HEK293T (cell line): ENCODE measurements around the gene BUB1B.

Experiments used
- CTCF ChIA-PET: fragments of 350-600 bp; formaldehyde crosslinking; extraction: SDS; loops from one replicate; lab custom pipeline; 2021; ENCODE audit warnings: antibody characterized with exemption, inconsistent platforms; lab: Yijun Ruan, JAX
- POLR2A ChIA-PET: fragments of 350-600 bp; formaldehyde crosslinking; extraction: SDS; loops from one replicate; lab custom pipeline; 2020; ENCODE audit warnings: antibody characterized with exemption, inconsistent platforms; lab: Yijun Ruan, JAX
- DNase-seq: peaks from one replicate; pipeline ENCODE4 v3.0.0; 2012; ENCODE audit warnings: mixed read lengths; ENCODE audit errors: extremely low spot score
- ARNT ChIP-seq: fragments of 450-650 bp; IDR thresholded peaks from 2 replicates; pipeline ENCODE4 v1.6.1; 2017; ENCODE audit warnings: mild to moderate bottlenecking
- BHLHE40 ChIP-seq: fragments of 450-650 bp; IDR thresholded peaks from 2 replicates; pipeline ENCODE4 v1.6.1; 2016; ENCODE audit warnings: mild to moderate bottlenecking, moderate library complexity, borderline replicate concordance
- CTBP1 ChIP-seq: fragments of 450-650 bp; IDR thresholded peaks from 2 replicates; pipeline ENCODE4 v1.6.1; 2016; ENCODE audit warnings: borderline replicate concordance
- ELF4 ChIP-seq: fragments of 450-650 bp; IDR thresholded peaks from 2 replicates; pipeline ENCODE4 v1.6.1; 2017; ENCODE audit warnings: antibody characterized with exemption
- FOXA1 ChIP-seq: fragments of 450-650 bp; IDR thresholded peaks from 2 replicates; pipeline ENCODE4 v1.6.1; 2016; ENCODE audit warnings: mild to moderate bottlenecking
- FOXK2 ChIP-seq: fragments of 450-650 bp; IDR thresholded peaks from 2 replicates; pipeline ENCODE4 v1.6.1; 2016; ENCODE audit warnings: mild to moderate bottlenecking
- FOXM1 ChIP-seq: fragments of 450-650 bp; IDR thresholded peaks from 2 replicates; pipeline ENCODE4 v1.6.1; 2017; ENCODE audit warnings: mild to moderate bottlenecking, borderline replicate concordance
- HDGF ChIP-seq: fragments of 450-650 bp; IDR thresholded peaks from 2 replicates; pipeline ENCODE4 v1.6.1; 2017; ENCODE audit warnings: antibody characterized with exemption, borderline replicate concordance
- L3MBTL2 ChIP-seq: fragments of 450-650 bp; conservative IDR thresholded peaks from 2 replicates; pipeline ENCODE4 v1.6.1; 2016; ENCODE audit warnings: mild to moderate bottlenecking
- LEF1 ChIP-seq: fragments of 450-650 bp; IDR thresholded peaks from 2 replicates; pipeline ENCODE4 v1.6.1; 2017; ENCODE audit warnings: mild to moderate bottlenecking, borderline replicate concordance
- NFRKB ChIP-seq: fragments of 450-650 bp; IDR thresholded peaks from 2 replicates; pipeline ENCODE4 v1.6.1; 2016; ENCODE audit warnings: mild to moderate bottlenecking, moderate library complexity
- PKNOX1 ChIP-seq: fragments of 450-650 bp; IDR thresholded peaks from 2 replicates; pipeline ENCODE4 v1.6.1; 2016
- SP1 ChIP-seq: fragments of 450-650 bp; IDR thresholded peaks from 2 replicates; pipeline ENCODE4 v1.6.1; 2017
- SUZ12 ChIP-seq: fragments of 450-650 bp; IDR thresholded peaks from 2 replicates; pipeline ENCODE4 v1.6.1; 2016; ENCODE audit warnings: mild to moderate bottlenecking
- TARDBP ChIP-seq: fragments of 450-650 bp; IDR thresholded peaks from 2 replicates; pipeline ENCODE4 v1.6.1; 2016
- ZNF384 ChIP-seq: fragments of 450-650 bp; IDR thresholded peaks from 2 replicates; pipeline ENCODE4 v1.6.1; 2016

The BUB1B gene

GRCh38 chr15:40256638-40257235, 95.9 kb downstream of the BUB1B start:
- TF ChIP-seq ELF4, result no peak
- no peak for TF ChIP-seq FOXK2
- no peak for TF ChIP-seq ZNF384
- no peak for TF ChIP-seq PKNOX1
- TF ChIP-seq TARDBP, result no peak
- TF ChIP-seq SUZ12, result no peak
- TF ChIP-seq NFRKB, result no peak
- TF ChIP-seq FOXM1, result no peak
- TF ChIP-seq L3MBTL2, result no peak
- TF ChIP-seq FOXA1, result no peak
- ChIA-PET CTCF (no interaction called here), POLR2A (no interaction called here)
- DNase-seq, result no peak

GRCh38 chr15:40257656-40258450, 97.0 kb downstream of the BUB1B start:
- ChIA-PET CTCF (interaction anchor here (0.6 to 1.0 kb wide), 2 partner anchors 17 to 599 kb away, joined by 4 to 6 read pairs; no protein-coding TSS in a partner anchor), POLR2A (no interaction called here)
- no peak for DNase-seq
- no peak for TF ChIP-seq ZNF384
- no peak for TF ChIP-seq HDGF
- TF ChIP-seq TARDBP, result no peak
- TF ChIP-seq BHLHE40, result no peak
- TF ChIP-seq SP1, result no peak
- no peak for TF ChIP-seq NFRKB
- TF ChIP-seq PKNOX1, result no peak
- TF ChIP-seq ELF4, result no peak
- no peak for TF ChIP-seq FOXA1
- no peak for TF ChIP-seq ARNT
- no peak for TF ChIP-seq FOXM1
- no peak for TF ChIP-seq SUZ12
- TF ChIP-seq CTBP1, result no peak

- POLR2A ChIA-PET, result no interaction called here
- CTCF ChIA-PET, result interaction anchor here (0.6 to 1.0 kb wide), 2 partner anchors 16 to 598 kb away, joined by 4 to 6 read pairs; no protein-coding TSS in a partner anchor
- TF ChIP-seq BHLHE40 (no peak), FOXK2 (no peak), L3MBTL2 (no peak), SP1 (no peak), FOXA1 (no peak), PKNOX1 (no peak), ARNT (no peak), TARDBP (no peak), NFRKB (no peak), ZNF384 (no peak)
- DNase-seq, result no peak
Measured at GRCh38 chr15:40258544-40258943, 97.7 kb downstream of the BUB1B start.

- ChIA-PET CTCF (interaction anchor here (1.0 kb wide), 1 partner anchor 16 kb away, joined by 6 read pairs; no protein-coding TSS in a partner anchor), POLR2A (no interaction called here)
- DNase-seq, result no peak
- TF ChIP-seq FOXK2, result no peak
- no peak for TF ChIP-seq FOXM1
- TF ChIP-seq ZNF384, result no peak
- no peak for TF ChIP-seq NFRKB
- TF ChIP-seq ELF4, result no peak
- no peak for TF ChIP-seq FOXA1
- TF ChIP-seq LEF1, result no peak
- TF ChIP-seq PKNOX1, result no peak
- no peak for TF ChIP-seq TARDBP
- TF ChIP-seq L3MBTL2, result no peak
Measured at GRCh38 chr15:40259021-40259420, 98.2 kb downstream of the BUB1B start.

- TF ChIP-seq FOXK2, result no peak
- no peak for TF ChIP-seq FOXA1
- TF ChIP-seq CTBP1, result no peak
- TF ChIP-seq SUZ12, result no peak
- no peak for TF ChIP-seq ZNF384
- no peak for TF ChIP-seq ELF4
- no peak for TF ChIP-seq ARNT
- no peak for TF ChIP-seq TARDBP
- TF ChIP-seq BHLHE40, result no peak
- no peak for TF ChIP-seq FOXM1
- no peak for TF ChIP-seq SP1
- TF ChIP-seq LEF1, result no peak
- no peak for TF ChIP-seq PKNOX1
- no peak for TF ChIP-seq NFRKB
- DNase-seq, result no peak
- CTCF ChIA-PET, result interaction anchor here (1.4 to 5.1 kb wide), 2 partner anchors 11 to 16 kb away, joined by 6 to 34 read pairs; no protein-coding TSS in a partner anchor
- POLR2A ChIA-PET, result interaction anchor here (1.2 kb wide), 1 partner anchor 10 kb away, joined by 3 read pairs; no protein-coding TSS in a partner anchor
Measured at GRCh38 chr15:40263024-40263754, 102.3 kb downstream of the BUB1B start.
